GM18508 (cell line): ENCODE measurements around the gene SLC37A1.
"Not testable (repeated sequence)": the region's sequence is repeated elsewhere in the genome, so short reads cannot be mapped to it uniquely, and the experiment has no call there.

ENCODE experiments used
- ATAC-seq: cut with Tn5 transposase; IDR thresholded peaks from one replicate; pipeline ENCODE4 v1.9.1; 2021; ENCODE audit warnings: moderate number of reproducible peaks; ENCODE audit not compliant: insufficient read depth, unreplicated experiment

SLC37A1 gene

DNA sequence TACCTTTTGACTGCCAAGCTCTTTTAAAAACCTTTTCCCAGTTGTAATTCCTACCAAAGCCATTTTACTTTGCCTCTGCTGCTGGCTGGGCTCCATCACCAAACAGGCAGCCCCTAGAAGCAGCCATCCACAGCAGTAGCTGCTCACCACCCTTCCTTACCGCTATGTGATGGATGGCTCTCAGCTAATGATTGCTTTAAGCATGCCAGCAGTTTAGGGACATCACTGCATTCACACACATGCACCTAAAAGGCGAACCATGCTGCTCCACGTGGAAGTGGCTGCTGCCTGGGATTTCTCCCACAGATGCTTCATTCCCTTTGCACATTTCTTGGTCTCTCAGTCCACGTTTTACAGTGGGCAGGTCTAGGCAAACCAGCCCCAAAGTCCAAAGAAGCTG lies 93.5 kb downstream of the SLC37A1 start:
- no peak for ATAC-seq

DNA sequence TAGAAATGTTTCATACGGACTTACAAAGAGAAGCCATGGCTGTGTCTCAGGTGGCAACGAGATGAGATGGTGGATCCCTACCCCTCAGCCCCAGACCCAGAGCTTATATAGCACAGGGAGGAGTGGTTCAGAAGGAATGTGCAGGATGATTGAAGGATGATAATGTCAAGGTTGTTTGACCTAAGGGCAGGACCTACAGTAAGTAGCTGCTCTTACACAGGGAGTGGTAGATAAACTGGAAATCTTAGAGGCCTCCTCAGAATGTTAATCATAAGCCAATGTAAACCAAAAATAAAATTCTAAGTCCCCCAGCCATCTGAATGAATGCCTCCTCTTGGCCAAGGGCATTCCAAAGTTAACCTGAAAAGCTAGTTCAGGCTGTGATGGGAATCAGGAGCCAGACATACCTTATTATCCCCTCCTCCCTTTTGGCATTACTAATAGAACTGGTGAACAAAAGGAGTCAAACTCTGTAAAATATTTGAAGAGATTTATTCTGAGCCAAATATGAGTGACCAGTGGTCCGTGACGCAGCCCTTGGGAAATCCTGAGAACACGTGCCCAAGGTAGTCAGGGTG lies 94.0 kb downstream of the SLC37A1 start:
- no peak for ATAC-seq

- no peak for ATAC-seq
Observed at GRCh38 chr21:42608446-42608845, 94.8 kb downstream of the SLC37A1 start.

GRCh38 chr21:42609811-42610210 lies 96.2 kb downstream of the SLC37A1 start:
- ATAC-seq, result no peak

DNA sequence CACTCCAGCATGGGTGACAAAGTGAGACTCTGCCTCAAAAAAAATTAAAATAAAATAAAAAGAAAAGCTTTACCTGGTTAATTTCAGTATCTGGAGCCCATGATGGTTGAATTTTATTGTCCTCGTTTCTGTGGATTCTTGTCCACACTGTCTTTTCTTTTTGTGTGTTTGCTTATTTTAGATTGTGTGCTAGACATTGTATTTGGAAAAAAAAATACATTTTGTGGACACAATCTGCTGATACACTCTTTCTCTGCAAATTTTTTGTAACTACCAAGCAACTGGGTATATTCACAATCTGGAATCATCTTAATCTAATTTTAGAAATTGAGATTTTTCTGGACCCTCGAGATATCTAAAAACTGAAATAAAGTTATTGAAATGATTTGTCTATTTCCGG lies 98.2 kb downstream of the SLC37A1 start:
- no peak for ATAC-seq

GRCh38 chr21:42612390-42612789 lies 98.7 kb downstream of the SLC37A1 start:
- ATAC-seq, result no peak

DNA sequence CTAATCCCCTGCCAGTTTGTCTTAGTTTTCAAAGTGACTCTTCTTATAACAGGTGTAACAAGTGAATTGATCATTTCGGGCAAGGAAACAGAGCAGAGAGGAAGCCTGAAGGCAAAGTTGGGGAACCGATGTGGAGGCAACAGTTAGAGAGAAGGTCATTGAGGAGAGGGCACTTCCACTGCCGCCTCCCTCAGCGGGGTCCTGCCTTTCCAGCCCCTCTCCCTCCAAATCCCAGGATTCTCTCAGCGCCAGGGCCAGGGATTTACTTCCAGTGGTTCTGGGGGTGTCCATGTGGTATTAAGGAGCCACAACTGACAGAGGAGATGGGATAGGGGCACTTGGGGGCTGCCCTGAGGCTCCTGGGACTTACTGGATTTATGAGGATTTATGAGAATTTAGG lies 100.1 kb downstream of the SLC37A1 start:
- ATAC-seq, result no peak

DNA sequence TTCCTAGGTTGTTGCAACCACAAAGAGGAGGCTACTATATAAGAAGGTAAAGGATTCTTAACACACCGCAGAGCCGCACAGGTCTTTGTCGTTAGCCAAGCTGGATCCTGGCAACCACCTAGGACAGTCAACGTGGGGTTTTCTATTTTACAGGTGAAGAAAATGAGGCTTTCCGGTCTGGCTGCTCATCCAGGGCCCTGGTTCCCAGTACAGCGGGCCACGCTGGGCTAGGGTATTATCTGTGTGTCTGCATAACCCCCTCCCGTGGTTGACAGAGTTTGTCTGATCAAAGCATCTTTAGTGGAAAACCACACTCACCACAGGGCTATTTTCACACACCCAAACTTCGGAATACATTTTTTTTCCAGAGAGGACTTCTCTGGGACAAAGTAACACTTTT lies 100.7 kb downstream of the SLC37A1 start:
- no peak for ATAC-seq

GRCh38 chr21:42614811-42615351 lies 101.2 kb downstream of the SLC37A1 start:
- no peak for ATAC-seq

GRCh38 chr21:42615377-42615776 lies 101.7 kb downstream of the SLC37A1 start:
- not testable (repeated sequence) for ATAC-seq

- no peak for ATAC-seq
Observed at GRCh38 chr21:42615924-42616323, 102.3 kb downstream of the SLC37A1 start.

DNA sequence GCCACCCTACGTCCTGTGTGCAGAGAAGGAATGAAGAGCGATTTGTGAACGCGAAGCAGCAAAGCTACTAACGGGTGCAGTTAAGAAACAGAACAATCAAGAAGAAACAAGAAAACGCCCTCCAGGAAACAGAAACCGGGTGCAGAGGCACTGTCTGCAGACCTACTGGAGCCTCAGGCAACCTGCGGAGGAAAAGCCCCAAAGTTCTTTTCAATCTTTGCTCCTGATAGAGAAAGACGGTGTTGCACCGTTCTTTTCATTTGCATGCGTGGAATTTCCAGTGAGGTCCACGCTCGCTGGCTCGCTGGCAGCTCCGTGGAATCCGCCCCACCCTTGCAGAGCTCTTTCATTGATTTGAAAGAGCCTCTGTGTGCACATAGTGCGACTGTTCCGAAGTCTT lies 102.8 kb downstream of the SLC37A1 start:
- ATAC-seq, result no peak

- ATAC-seq, result no peak
Observed at GRCh38 chr21:42616941-42617340, 103.3 kb downstream of the SLC37A1 start.

- no peak for ATAC-seq
Observed at GRCh38 chr21:42617486-42617885, 103.8 kb downstream of the SLC37A1 start.

GRCh38 chr21:42618707-42619102 lies 105.1 kb downstream of the SLC37A1 start:
- ATAC-seq, result no peak

GRCh38 chr21:42619166-42619565 lies 105.5 kb downstream of the SLC37A1 start:
- no peak for ATAC-seq

DNA sequence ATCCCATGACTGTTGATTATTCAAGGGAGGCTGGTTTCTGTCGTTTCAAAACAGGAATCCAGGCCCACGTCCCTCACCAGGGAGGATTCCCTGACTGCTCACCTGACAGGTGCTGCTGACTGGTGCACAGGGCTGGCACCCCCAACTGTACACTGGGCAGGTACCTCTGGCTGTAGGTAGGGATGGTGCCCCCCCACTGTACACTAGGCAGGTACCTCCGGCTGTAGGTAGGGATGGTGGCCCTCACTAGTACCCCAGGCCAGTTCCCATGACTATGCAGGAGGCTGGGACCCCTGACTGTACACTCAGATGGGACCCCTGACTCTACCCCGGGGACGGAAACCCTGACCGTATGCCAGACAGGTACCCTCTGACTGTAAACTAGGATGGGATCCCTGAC lies 106.2 kb downstream of the SLC37A1 start:
- ATAC-seq, result no peak

- no peak for ATAC-seq
Observed at GRCh38 chr21:42621166-42621818, 107.6 kb downstream of the SLC37A1 start.

- no peak for ATAC-seq
Observed at GRCh38 chr21:42621819-42622177, 108.1 kb downstream of the SLC37A1 start.

GRCh38 chr21:42622284-42622683 lies 108.6 kb downstream of the SLC37A1 start:
- no peak for ATAC-seq

- no peak for ATAC-seq
Observed at GRCh38 chr21:42623694-42624093, 110.0 kb downstream of the SLC37A1 start.

DNA sequence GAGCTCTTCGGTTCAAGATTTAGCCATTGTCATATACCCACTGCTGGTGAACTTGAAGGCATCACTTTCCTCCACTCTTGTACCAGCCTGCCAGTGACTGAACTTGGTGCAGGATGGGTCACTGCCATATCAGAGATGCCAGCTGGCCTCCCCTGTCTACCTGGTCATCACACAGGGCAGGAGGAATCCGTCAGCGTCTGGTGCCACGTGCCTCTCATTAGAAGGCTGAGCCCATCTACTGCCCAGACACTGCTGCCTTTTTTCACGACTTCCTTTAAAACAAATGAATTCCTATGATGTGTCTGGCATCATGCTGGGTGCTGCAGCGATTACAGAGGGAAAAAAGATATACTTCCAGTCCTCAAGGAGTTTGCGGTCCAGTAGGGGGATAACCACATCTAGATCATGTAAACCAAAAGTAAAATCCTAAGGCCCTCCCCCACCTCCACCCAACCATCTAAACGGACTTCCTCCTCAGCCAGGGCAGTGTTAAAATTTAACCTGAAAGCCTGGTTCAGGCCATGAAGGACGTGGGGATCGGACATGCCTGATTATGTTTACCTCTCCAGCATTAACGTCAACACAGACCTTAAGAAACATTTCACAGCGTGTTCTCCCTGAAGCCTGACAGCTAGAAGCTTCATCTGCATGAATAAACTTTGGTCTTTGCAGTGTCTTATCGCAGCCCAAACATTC lies 110.6 kb downstream of the SLC37A1 start:
- no peak for ATAC-seq
